GM21447 (cell line): ENCODE measurements around the gene MLH3.
"Not testable (repeated sequence)": the region's sequence is repeated elsewhere in the genome, so short reads cannot be mapped to it uniquely, and the experiment has no call there.

Experiments used
- ATAC-seq: cut with Tn5 transposase; IDR thresholded peaks from one replicate; pipeline ENCODE4 v1.9.1; 2021; ENCODE audit not compliant: unreplicated experiment

Gene MLH3

DNA sequence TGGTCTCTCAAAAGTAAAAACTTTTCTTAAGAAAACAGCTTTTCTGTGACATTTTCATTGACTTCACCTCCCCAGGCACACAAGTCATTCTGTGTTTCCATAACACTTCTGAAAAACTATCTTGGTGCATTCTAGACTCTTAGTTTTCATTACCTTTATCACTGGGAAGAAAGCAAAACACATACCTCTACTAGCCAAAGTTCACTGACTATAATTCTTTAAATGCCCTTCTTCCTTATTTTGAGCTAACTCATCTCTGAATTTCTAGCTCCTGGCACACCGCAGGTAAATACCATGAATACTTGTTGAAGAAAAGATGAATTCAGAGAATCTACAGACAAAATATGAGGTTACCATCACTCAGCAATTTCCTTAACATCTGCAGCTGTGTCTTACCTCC, 21.1 kb downstream of the MLH3 start:
- no peak for ATAC-seq

DNA sequence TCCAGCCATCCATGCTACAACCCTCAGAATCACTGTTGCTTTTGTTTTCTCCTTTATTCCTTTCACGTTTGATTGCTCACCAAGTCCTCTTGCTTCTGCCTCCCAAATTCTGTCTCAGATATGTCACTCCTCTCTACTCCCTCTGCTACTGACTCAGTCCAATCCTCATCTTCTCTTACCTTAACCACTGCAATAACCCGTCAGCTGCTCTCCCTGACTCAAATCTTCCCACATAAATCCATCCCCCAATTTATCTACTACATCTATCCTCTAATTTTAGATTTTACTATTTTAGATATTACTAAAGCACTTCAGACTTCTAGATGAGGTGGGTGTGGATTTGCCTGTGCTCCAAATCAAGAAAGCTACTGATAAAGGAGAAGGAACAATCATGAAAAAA, 25.4 kb downstream of the MLH3 start:
- no peak for ATAC-seq

DNA sequence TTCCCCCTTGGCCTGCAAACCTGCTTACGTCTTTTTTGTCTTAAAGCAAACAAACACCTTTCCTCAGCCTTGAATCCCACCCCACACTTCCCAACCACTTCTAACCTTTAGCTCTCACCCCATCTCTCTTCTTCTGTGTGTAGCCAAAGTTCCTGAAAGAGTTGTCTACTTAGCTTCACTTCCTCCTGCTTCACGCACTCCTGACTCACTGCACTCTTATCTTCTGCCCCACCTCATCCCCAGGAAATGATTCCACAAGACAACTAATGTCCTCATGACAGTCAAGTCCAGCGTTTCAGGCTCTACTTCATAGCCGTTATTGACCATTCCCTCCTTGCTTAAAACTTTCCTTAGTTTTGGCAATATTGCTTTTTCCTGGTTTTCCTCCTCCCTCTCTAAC, 26.2 kb downstream of the MLH3 start:
- no peak for ATAC-seq

DNA sequence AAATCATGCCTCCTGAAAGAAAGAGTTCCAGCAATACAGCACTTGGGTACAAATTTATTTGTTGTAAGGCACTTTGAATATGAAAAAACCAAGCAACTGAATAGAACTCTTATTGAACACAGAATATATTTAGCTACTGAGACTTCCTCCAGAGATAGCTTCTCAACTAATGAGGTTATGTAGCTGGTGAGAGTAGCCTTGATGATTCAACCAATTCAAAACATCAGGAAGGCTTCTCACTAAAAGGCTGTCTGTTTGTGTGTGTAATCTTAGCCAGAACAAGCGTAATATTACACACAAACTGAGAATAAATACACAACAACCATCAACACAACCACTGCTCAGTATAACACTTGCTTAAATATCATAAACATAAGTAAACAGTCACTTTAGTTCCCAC, 28.2 kb downstream of the MLH3 start:
- no peak for ATAC-seq

DNA sequence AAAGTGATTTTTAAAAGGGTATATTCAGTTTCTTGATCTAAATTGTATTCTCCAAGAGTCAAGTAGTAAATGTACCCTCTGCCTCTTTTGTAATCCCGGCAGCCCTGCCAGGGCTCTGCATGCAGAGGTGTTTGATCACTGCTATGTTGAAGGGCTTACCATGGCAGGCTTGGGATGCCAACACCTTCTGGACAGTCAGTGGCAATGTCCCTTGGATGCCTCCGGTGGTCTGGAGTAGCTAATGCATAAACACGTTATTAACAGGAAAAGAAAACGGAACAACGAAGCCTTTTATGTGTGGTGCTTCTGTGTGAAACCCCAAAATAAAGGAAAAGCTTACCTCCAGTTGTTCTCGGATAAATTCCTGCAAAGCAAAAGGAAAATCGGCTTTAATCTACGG, 28.6 kb downstream of the MLH3 start:
- no peak for ATAC-seq

DNA sequence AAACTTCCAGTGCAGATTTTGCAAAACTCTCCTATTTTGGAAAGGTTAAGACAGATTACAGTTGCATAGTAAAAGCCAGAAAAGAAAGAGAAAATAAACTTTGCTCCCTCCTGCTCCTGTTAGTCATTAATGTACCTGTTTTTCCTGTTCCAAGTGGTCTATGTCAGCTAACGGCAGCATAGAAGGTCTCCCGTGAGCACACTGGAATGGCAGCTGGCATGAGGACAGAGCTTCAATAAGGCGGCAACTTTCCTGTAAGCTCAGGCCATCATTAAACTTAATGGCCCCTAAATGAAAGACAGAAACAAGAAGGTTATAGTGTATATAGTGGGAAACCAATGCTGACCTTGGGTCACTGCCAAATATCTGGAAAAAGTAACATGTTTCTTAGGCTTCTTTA, 32.6 kb downstream of the MLH3 start:
- ATAC-seq = no peak

DNA sequence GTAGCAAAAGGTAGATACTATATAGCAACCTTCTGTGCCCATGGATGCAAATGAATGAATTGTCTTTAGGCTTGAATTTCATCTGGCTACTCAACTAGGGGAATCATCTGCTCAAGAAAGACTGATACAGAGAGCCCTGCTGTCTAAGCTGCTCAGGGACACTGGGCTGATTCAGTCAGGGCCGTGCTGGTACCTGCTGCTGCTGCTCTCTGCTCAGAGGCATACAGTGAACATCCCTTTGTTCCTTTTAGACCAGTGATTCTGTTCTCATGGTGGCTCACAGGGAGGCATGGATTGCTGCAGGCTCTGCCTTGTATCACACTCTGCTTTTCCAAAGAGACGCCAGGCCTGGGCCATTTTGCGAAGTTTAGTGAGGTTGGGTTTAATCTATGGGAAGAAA, 34.5 kb downstream of the MLH3 start:
- no peak for ATAC-seq

DNA sequence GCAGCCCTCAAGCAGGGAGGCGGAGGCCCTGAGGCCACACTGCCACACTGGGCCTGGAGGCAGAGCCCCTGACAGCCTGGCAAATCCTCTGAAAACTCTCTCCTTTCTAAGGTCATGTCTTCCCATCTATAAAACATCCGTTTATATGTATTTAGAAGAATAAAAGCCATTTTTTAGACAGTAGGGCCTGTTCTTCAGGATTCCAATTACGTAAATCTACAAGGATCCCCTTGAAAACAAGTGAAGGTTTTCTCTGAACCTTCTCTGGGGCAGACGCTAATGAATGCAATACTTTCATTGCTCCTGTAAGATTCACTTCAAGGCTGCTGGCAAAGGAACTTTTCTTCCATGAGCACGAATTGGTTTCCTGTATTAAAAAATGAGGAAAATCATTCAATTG, 35.8 kb downstream of the MLH3 start:
- no peak for ATAC-seq

DNA sequence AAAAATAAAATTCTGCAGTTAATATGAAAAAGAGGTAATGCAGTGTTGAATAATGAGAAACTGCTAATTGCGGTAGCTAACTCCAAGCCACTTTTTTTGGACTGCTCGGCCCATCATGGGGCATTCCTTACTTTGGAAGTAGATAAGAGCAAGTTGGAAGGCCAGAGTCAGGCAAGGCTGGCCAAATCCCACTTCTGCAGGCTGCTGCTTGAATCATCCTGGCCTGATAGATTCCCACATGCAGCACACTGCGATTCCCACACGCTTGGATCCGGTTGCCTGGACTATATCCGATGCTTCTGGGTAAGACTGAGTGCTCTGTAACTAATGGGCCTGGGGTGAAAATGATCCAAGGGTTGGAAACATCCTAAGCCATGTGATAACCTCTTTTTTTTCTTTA, 38.0 kb downstream of the MLH3 start:
- ATAC-seq = no peak

DNA sequence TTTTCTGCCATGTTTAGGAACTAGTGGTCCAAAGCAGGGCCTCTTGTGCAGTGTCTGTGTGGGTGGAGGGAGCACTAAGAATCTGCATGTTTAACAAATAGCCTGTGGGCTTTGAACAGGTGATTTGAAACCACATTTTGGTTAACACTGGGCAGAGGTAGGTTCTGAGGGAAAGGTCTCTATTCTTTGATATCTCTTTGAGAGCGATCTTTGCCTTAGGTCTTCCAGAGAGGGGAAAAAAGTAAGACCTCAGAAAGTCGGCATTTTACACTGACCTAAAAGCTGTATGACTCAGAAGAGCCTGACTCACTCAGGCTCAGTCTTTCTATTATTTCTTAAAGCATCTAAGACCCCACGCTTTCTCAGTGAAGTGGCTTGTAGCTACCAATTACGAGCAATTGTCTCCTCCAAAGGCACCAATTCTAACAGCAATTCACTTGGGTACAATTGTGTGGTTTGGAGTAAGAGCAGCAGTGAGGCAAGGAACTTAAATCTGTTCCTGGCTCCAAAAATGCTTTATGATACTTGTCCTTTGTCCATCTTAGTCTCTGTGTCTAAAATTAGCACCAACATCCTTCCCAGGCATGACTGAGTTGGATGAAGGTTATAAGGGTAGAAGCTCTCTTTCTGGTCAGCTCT, 39.8 kb downstream of the MLH3 start:
- ATAC-seq = no peak

DNA sequence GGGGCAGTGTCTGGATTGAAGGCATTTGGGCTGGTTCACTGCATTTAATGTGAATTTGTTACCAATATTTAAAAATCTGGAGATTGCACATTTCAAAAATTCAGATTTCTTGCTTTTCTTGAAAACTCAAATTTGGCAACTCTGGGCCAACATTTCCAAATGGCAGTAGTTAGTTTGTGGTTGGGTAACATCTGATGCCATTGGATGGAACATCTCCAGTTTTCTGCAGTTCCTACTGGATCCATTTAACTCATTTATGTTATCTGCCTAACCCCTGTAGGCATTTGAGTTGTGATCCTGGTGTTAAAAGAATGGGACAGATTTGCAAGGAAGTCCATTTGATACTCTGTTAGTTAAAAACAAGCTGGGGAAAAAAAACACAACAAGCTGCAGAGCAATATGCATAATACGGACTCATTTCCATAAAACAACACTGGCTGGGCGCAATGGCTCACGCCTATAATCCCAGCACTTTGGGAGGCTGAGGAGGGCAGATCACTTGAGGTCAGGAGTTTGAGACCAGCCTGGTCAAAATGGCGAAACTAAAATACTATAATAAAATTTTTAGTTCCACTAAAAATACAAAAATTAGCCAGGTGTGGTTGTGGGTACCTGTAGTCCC, 40.7 kb downstream of the MLH3 start:
- ATAC-seq = no peak

DNA sequence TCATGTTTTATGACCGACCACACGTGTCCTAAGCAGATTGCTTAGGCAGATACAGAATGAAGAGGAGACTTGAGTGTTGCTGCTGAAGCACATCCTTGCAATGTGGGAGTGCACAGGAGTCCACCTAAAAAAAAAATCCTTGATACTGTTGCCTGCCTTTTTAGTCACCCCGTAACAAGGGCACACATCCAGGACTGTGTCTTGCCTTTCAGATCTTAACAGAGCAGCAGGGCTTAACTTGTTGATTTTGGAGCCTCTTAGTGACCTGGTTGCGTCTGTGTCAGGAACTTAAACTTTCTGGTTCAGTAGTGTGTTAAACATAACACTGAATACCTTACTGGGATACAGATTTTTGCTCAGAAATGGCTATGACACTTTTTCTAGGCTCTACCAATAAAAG, 42.1 kb downstream of the MLH3 start:
- no peak for ATAC-seq

DNA sequence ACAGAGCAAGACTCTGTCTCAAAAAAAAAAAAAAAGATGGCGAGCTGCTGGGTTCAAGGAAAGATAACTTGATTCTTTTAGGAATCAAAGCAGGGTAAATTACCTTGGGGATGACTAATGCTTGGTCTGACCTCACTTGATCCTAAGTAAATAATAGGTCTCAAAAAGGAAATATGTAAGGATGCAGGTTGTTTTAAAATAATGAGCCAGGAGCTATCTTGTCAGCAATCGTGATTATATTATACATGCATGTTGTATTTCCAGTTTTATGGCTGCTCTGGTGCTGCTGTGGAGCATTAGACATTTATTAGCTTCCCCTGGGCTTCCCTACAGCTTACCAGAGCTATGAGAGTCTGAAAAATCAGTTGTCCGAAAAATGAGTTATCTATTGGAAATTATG, 45.9 kb downstream of the MLH3 start:
- ATAC-seq = no peak

DNA sequence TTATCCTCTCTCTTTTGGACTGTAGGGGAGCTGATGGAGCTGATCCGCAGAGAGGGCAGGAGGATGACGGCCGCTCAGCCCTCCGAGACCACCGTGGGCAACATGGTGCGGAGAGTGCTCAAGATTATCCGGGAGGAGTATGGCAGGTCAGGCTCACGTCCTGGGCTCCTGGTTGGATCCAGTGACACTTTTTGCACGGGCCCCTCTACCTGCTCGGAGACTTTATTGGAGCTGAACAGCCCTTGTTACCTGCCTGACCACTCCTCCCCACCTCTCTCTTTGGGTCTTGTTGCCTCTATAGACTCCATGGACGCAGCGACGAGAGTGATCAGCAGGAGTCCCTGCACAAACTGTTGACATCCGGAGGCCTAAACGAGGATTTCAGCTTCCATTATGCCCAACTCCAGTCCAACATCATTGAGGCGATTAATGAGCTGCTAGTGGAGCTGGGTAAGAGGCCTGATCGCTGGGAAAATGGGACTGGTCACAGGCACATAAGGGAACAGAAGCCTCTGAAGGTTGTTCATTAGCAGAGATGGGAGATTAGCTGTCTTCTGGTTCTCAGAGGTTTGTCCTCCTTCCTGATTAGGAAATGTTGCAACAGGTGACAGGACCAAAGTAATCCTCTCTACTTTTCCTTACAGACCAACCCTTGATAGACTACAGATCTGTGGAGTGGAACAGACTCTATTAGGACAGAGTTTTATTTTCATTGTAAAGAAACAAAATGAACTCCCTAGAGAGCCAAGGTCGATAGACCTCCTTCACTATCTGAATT, 47.8 kb downstream of the MLH3 start:
- no peak for ATAC-seq

DNA sequence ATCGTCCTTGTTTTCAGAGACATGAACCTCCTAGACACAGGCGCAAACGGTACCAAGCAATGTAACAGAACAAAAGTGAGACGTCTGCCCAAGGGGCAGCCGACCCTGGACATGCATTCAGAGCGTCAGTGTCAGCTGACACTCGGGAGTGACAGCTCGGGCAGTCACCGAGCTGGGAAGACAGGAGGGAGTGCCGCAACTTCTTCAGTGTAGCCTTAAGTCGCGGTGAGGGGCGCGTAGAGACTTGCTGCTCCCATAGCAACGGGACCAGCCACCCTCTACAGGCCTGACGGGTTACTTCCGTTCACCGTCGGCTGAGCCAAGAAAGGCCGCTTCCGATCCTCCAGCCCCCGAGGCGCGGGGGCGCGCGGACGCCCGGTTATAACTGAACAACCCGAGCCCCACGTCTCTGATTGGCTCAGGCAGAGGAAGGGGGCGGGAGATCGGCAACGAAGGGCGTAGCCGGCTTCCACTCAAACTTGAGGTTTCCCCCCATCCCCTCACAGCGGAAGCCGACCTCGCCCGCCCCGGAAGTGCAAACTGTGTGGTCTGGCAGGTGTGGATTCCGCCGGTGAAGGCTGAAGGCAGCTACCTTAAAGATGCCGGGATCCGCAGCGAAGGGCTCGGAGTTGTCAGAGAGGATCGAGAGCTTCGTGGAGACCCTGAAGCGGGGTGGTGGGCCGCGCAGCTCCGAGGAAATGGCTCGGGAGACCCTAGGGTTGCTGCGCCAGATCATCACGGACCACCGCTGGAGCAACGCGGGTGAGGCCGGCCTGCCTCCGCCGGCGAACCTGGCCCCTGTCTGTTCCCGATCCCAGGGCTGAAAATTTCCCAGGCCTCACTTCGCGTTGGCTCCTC, 48.6 kb downstream of the MLH3 start, which contains the start of gene EIF2B2:
EIF2B2 (plus strand) TSS at position 530 of the 858 bp plus-strand sequence; CDS start at position 600, 70 bp downstream.
- peak; percentile 96 for ATAC-seq

DNA sequence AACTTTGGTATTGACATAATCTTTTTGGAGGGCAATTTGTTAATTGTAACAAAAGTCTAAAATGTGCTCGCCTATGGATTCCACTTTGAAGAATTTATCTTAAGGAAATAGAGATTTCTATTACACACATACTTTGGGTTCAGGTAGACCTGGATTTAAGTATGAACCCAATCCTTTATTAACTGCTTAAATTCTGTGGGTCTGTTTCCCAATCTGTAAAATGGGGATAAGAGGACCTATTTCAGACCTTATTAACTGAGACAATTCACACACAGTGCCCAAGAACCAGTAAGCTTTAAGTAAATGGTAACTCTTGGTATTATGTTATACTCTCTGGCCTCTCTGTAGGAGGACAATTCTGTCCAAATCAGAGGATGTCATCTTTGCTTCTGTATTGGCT, 49.4 kb downstream of the MLH3 start:
- ATAC-seq = peak; percentile 1

DNA sequence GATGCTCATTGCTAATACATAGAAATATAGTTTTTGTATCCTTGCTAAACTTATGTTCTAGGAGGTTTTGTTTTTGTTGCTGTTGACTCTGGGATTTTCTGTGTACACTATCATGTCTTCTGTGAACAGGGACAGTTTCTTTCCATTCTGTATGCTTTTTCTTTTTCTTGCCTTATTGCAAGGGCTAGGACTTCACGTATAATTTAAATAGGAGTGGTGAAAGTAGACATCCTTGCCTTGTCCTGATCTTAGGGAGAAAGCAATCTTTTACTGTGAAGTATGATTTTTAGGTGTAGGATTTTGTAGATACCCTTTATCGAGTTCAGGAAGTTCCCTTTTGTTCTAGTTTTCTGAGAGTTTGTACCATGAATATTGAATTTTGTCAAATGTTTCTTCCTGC, 50.0 kb downstream of the MLH3 start:
- no peak for ATAC-seq

DNA sequence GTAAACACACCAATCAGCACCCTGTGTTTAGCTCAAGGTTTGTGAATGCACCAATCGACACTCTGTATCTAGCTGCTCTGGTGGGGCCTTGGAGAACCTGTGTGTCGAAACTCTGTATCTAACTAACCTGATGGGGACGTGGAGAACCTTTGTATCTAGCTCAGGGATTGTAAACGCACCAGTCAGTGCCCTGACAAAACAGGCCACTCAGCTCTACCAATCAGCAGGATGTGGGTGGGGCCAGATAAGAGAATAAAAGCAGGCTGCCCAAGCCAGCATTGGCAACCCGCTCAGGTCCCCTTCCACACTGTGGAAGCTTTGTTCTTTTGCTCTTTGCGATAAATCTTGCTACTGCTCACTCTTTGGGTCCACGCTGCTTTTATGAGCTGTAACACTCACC, 55.5 kb downstream of the MLH3 start:
- ATAC-seq = not testable (repeated sequence)

DNA sequence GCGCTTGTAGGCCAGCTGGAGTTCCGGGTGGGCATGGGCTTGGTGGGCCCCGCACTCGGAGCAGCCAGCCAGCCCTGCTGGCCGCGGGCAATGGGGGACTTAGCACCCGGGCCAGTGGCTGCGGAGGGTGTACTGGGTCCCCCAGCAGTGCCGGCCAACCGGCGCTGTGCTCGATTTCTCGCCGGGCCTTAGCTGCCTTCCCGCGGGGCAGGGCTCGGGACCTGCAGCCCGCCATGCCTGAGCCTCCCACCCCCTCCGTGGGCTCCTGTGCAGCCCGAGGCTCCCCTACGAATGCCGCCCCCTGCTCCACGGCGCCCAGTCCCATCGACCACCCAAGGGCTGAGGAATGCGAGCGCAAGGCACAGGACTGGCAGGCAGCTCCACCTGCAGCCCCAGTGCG, 57.1 kb downstream of the MLH3 start:
- ATAC-seq = not testable (repeated sequence)

DNA sequence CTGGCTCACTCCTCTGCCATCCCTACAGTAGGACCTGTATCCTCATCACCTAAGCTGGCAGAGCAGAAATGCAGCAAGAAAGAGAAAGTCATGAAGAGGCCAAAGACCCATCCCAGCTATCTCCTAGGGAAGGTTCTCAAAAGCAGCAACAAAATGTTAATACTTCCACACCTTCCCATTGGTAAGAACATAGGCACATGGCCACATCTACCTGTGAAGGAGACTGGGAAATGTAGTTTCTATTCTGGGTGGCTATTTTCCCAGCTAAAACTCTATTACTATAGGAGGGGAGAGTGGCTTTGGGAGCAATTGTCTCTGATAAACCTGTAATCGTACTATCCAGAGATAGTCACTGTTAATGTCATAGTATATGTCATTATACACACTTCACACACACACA, 62.3 kb downstream of the MLH3 start:
- no peak for ATAC-seq

DNA sequence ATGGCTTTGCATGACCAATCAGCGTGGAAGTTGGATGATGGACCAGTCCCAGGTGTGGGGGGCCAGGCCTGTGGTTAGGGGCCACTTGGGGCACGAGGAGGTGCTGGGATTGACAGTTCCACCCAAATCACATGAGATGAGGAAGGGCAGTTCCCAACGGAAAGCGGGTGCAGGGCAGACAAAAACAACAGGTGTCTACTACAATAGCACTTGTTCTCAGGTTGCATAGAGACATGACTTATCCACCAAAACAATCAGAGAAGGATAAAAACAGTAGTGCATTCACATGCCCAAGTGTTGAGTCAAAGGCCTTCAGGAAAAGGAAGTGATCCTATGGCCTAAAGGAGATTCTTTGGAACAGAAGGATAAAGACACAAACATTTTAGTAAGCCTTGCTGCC, 63.1 kb downstream of the MLH3 start:
- no peak for ATAC-seq
